ENCODE data around the gene RNU6-9.
A peak's percentile ranks its signal among the peaks of the same experiment; 100 is the strongest.

The RNU6-9 gene

GRCh38 chr19:863315-863620 is 30.0 kb upstream of the RNU6-9 start:
- H3K27ac ChIP-seq (ENCODE audit: extremely low read depth, low read depth, low read length), result no peak overlapping the region
- no peaks in the 10 kb centered on the region for H3K9me3 ChIP-seq (ENCODE audit: control insufficient read depth, insufficient read depth, low read depth, low read length)
- peaks cover 0 to 10% of the 10 kb centered on the region in 2 experiments; a peak in 1 of 3 replicates for H3K36me3 ChIP-seq (ENCODE audit: control insufficient read depth in 2 of 2, insufficient read depth in 1 of 2, low read length in 2 of 2)
- ChIA-PET POLR2A (interaction anchor here (0.5 to 1.4 kb wide), 3 partner anchors 15 to 289 kb away, joined by 3 to 6 read pairs (median 4); partner anchors contain the start of genes MED16 and RNU6-9), CTCF (interaction anchor here (0.6 to 1.8 kb wide), 10 partner anchors 17 to 145 kb away, joined by 3 to 10 read pairs (median 4); partner anchors contain the start of gene RNU6-9)
- TF ChIP-seq ZNF140 (tag by site-specific recombination; IDR thresholded peaks at IDR 0.05), result no peak
- TF ChIP-seq ZFHX2 (tag by site-specific recombination; conservative IDR thresholded peaks at IDR 0.05), result no peak
- TF ChIP-seq ZNF121 (tag by site-specific recombination; IDR thresholded peaks at IDR 0.05), result no peak
- TF ChIP-seq KLF8 (tag by site-specific recombination; IDR thresholded peaks at IDR 0.05), result 0 out of 2 replicates have a peak, but pooled peaks have one; percentile 10
- TF ChIP-seq ZNF664 (tag by site-specific recombination; IDR thresholded peaks at IDR 0.05), result peak; percentile 79; the same call in 1 of the 2 replicates
- no peak for TF ChIP-seq GLI4 (tag by site-specific recombination; IDR thresholded peaks at IDR 0.05)
- no peak overlapping the region for H3K4me3 ChIP-seq (ENCODE audit: low read depth, low read length)
- H3K4me1 ChIP-seq (ENCODE audit: control insufficient read depth, insufficient read depth, low read length), result no peaks in the 10 kb centered on the region

DNA sequence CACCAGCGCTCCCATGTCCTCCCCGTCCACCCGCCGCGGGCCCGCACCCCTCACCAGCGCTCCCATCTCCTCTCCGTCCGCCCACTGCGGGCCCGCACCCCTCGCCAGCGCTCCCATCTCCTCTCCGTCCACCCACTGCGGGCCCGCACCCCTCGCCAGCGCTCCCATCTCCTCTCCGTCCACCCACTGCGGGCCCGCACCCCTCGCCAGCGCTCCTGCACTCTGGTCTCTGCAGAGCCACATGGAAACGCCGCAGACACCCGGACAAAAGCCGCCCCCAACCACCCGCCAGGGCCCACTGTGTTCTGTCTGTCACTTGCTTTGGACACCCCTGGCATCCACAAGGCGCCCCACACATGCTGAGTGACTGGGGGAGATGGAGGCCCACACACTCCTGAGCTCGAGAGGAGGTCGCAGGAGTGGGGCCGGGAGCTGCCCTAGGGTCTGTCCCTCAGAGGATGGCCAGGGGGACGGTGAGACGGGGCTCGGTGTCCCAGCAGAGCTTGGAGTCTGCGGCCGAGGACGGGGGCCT is 26.4 kb upstream of the RNU6-9 start:
- Histone ChIP-seq H3K36me3 (ENCODE audit: control insufficient read depth in 2 of 2, insufficient read depth in 1 of 2, low read length in 2 of 2) (peaks cover 7 to 38% of the 10 kb centered on the region in 2 experiments; a peak in 2 of 3 replicates), H3K27ac (ENCODE audit: extremely low read depth, low read depth, low read length) (no peak overlapping the region), H3K4me3 (ENCODE audit: low read depth, low read length) (no peak overlapping the region), H3K4me1 (ENCODE audit: control insufficient read depth, insufficient read depth, low read length) (no peaks in the 10 kb centered on the region; the same call in 1 of the 2 replicates), H3K9me3 (ENCODE audit: control insufficient read depth, insufficient read depth, low read depth, low read length) (no peaks in the 10 kb centered on the region)
- ChIA-PET CTCF (no interaction called here), POLR2A (no interaction called here)
- TF ChIP-seq ZNF548 (tag by site-specific recombination; IDR thresholded peaks at IDR 0.05) (no peak), HOXD13 (CRISPR knock-in tag; IDR thresholded peaks at IDR 0.05; ENCODE audit: borderline replicate concordance) (no peak), ZNF621 (tag by site-specific recombination; IDR thresholded peaks at IDR 0.05) (no peak), ZNF747 (tag by site-specific recombination; IDR thresholded peaks at IDR 0.05) (no peak), ZNF521 (tag by site-specific recombination; IDR thresholded peaks at IDR 0.05) (no peak), HOXC10 (CRISPR knock-in tag; IDR thresholded peaks at IDR 0.05) (no peak), PBX3 (CRISPR knock-in tag; IDR thresholded peaks at IDR 0.05) (no peak), HOXA7 (CRISPR knock-in tag; IDR thresholded peaks at IDR 0.05; ENCODE audit: borderline replicate concordance) (no peak), IKZF3 (tag by site-specific recombination; IDR thresholded peaks at IDR 0.05) (no peak)

- Histone ChIP-seq H3K9me3 (ENCODE audit: control insufficient read depth, insufficient read depth, low read depth, low read length) (no peaks in the 10 kb centered on the region), H3K27ac (ENCODE audit: extremely low read depth, low read depth, low read length) (no peak overlapping the region), H3K4me1 (ENCODE audit: control insufficient read depth, insufficient read depth, low read length) (no peaks in the 10 kb centered on the region; the same call in 1 of the 2 replicates), H3K36me3 (ENCODE audit: control insufficient read depth in 2 of 2, insufficient read depth in 1 of 2, low read length in 2 of 2) (peaks cover 7 to 38% of the 10 kb centered on the region in 2 experiments; a peak in 2 of 3 replicates), H3K4me3 (ENCODE audit: low read depth, low read length) (no peak overlapping the region)
- CTCF ChIA-PET, result no interaction called here
- POLR2A ChIA-PET, result no interaction called here
- TF ChIP-seq, protein P1, sequence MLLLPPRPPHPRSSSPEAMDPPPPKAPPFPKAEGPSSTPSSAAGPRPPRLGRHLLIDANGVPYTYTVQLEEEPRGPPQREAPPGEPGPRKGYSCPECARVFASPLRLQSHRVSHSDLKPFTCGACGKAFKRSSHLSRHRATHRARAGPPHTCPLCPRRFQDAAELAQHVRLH (tag by site-specific recombination; IDR thresholded peaks at IDR 0.05), result no peak
- TF ChIP-seq ZNF2 (tag by site-specific recombination; IDR thresholded peaks at IDR 0.05) (no peak), ZNF302 (tag by site-specific recombination; IDR thresholded peaks at IDR 0.05; ENCODE audit: low read depth) (no peak), ZFP41 (tag by site-specific recombination; IDR thresholded peaks at IDR 0.05; ENCODE audit: borderline replicate concordance) (no peak), ZNF146 (tag by site-specific recombination; IDR thresholded peaks at IDR 0.05) (no peak), ZBTB17 (tag by site-specific recombination; IDR thresholded peaks at IDR 0.05) (no peak), ZBTB6 (tag by site-specific recombination; IDR thresholded peaks at IDR 0.05) (no peak), RBAK (tag by site-specific recombination; IDR thresholded peaks at IDR 0.05) (no peak), ZNF335 (tag by site-specific recombination; conservative IDR thresholded peaks at IDR 0.05) (0 out of 2 replicates have a peak, but pooled peaks have one; percentile 17), ZNF791 (tag by site-specific recombination; IDR thresholded peaks at IDR 0.05) (no peak), KLF10 (tag by site-specific recombination; IDR thresholded peaks at IDR 0.05) (no peak), ZNF585B (tag by site-specific recombination; IDR thresholded peaks at IDR 0.05) (no peak), ZBTB8A (tag by site-specific recombination; IDR thresholded peaks at IDR 0.05) (peak; percentile 59), ZNF324 (tag by site-specific recombination; IDR thresholded peaks at IDR 0.05) (no peak), KLF8 (tag by site-specific recombination; IDR thresholded peaks at IDR 0.05) (peak; percentile 32; the same call in 1 of the 2 replicates), ZBTB48 (tag by site-specific recombination; IDR thresholded peaks at IDR 0.05) (0 out of 2 replicates have a peak, but pooled peaks have one; percentile 19)
- TF ChIP-seq, protein P2, sequence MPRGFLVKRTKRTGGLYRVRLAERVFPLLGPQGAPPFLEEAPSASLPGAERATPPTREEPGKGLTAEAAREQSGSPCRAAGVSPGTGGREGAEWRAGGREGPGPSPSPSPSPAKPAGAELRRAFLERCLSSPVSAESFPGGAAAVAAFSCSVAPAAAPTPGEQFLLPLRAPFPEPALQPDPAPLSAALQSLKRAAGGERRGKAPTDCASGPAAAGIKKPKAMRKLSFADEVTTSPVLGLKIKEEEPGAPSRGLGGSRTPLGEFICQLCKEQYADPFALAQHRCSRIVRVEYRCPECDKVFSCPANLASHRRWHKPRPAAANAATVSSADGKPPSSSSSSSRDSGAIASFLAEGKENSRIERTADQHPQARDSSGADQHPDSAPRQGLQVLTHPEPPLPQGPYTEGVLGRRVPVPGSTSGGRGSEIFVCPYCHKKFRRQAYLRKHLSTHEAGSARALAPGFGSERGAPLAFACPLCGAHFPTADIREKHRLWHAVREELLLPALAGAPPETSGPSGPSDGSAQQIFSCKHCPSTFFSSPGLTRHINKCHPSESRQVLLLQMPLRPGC (tag by site-specific recombination; IDR thresholded peaks at IDR 0.05), result 0 out of 2 replicates have a peak, but pooled peaks have one; percentile 26
Observed at GRCh38 chr19:867301-867793, 25.9 kb upstream of the RNU6-9 start.
